HG03108 (cell line): ENCODE data around the gene EFCAB3.
"Not testable (repeated sequence)": the region's sequence is repeated elsewhere in the genome, so short reads cannot be mapped to it uniquely, and the experiment has no call there.

Experiments used
- ATAC-seq: cut with Tn5 transposase; IDR thresholded peaks from one replicate; pipeline ENCODE4 v1.9.1; 2021; ENCODE audit warnings: moderate library complexity; ENCODE audit not compliant: unreplicated experiment

Gene EFCAB3

GRCh38 chr17:62380253-62380652 is at the start of gene EFCAB3:
EFCAB3 (plus strand) TSS chr17:62380553; CDS start chr17:62382980, 2,427 bp downstream.
- ATAC-seq: no peak

GRCh38 chr17:62336527-62336926 is 43.8 kb upstream of the EFCAB3 start:
- ATAC-seq: no peak

- no peak for ATAC-seq
These were observed 36.5 kb upstream of the EFCAB3 start for GRCh38 chr17:62343764-62344270.

DNA sequence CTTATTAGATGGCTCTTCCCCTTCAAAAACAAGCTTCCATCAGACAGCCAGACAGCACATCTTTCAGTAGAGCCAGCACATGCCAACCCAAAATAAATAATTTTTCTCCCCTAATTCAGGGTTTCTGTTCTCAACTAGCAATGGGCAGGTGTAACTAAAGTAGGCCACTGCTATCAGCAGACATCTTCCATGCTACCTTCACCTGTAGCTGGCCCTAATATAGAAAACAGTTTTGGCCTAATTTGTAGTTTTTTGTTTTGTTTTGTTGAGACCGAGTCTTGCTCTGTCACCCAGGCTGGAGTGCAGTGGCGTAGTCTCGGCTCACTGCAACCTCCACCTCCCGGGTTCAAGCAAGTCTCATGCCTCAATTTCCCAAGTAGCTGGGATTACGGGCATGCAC is 29.2 kb upstream of the EFCAB3 start:
- ATAC-seq: no peak

DNA sequence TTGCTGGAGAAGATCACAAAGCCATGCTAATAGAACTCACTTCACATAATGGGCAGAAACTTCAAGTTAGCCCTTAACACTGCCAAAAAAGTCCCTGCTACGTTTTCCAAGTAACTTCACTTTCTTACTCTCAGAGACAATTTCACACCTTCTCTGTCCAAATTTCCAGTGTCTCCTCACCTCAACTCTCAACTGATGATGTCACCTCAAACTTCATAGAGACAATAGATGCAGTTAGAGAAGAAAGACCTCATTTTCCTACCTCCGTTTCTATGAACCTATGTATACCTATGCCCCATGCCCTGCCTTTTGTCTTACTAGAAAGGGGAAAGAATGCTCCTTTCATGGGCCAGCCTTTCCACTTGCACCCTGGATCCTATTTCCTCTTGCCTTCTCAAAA is 14.2 kb upstream of the EFCAB3 start:
- ATAC-seq: no peak

DNA sequence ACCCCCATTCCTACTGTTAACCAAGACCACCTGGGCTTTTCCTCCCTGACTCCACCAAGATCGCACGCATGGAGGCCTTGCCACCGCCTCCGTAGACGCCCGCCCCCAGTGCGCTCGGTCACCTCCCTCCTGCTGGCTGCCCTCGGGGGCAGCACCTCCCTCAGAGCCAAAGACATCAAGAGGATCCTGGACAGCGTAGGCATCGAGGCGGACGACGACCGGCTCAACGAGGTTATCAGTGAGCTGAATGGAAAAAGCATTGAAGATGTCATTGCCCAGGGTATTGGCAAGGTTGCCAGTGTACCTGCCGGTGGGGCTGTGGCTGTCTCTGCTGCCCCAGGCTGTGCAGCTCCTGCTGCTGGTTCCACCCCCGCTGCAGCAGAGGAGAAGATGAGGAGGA is 1.2 kb downstream of the EFCAB3 start:
- ATAC-seq: no peak

GRCh38 chr17:62388856-62389255 is 8.5 kb downstream of the EFCAB3 start:
- ATAC-seq: no peak

DNA sequence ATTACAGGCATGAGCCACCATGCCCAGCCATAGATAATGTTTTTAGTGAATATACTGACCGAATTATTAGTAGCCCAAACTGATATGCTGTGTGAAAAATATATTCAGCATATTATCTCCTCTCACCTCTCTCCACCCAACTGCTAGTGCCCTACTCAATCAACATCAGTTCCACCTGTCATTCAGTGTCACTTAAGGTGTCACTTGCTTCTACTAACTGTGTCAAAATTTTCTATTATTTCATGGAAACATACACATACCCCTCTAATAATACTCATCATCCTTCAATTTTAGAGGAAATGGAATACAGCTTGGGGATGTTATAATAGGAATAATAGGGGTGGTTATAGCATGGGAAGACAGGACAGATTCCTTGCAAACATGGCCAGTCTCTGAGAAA is 12.6 kb downstream of the EFCAB3 start:
- no peak for ATAC-seq

GRCh38 chr17:62398891-62399290 is 18.5 kb downstream of the EFCAB3 start:
- ATAC-seq: no peak

GRCh38 chr17:62405451-62405850 is 25.1 kb downstream of the EFCAB3 start:
- no peak for ATAC-seq

GRCh38 chr17:62413090-62413489 is 32.7 kb downstream of the EFCAB3 start:
- ATAC-seq: not testable (repeated sequence)

- ATAC-seq: peak; percentile 94
These were observed 43.5 kb downstream of the EFCAB3 start, which contains the start of gene METTL2A for GRCh38 chr17:62423647-62424461. METTL2A (plus strand) TSS chr17:62423897; CDS start chr17:62423903, 6 bp downstream.

DNA sequence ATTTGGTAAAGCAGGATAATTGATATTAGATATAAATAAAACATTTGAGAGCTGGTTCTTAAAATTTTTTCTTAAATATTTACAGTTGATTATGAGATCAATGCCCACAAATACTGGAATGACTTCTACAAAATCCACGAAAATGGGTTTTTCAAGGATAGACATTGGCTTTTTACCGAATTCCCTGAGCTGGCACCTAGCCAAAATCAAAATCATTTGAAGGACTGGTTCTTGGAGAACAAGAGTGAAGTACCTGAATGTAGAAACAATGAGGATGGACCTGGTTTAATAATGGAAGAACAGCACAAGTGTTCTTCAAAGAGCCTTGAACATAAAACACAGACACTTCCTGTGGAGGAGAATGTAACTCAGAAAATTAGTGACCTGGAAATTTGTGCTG is 45.9 kb downstream of the EFCAB3 start:
- ATAC-seq: not testable (repeated sequence)

GRCh38 chr17:62435251-62435650 is 54.9 kb downstream of the EFCAB3 start:
- ATAC-seq: not testable (repeated sequence)

- ATAC-seq: not testable (repeated sequence)
These were observed 60.8 kb downstream of the EFCAB3 start for GRCh38 chr17:62441181-62441580.

DNA sequence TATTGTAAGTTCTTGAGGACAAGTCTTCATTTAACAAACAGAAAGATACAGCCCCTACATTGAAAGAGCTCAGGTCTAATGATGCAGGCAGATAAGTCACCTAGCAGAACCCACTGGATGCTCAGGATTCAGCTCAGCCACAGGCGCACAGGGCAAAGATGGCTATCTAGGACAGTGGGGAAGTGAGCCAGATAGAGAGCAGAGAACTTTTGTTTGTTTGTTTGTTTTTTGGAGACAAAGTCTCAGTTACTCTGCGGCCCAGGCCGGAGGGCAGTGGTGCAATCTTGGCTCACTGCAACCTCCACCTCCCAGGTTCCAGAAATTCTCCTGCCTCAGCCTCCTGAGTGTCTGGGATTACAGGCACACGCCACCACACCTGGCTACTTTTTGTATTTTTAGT is 63.7 kb downstream of the EFCAB3 start:
- ATAC-seq: no peak

DNA sequence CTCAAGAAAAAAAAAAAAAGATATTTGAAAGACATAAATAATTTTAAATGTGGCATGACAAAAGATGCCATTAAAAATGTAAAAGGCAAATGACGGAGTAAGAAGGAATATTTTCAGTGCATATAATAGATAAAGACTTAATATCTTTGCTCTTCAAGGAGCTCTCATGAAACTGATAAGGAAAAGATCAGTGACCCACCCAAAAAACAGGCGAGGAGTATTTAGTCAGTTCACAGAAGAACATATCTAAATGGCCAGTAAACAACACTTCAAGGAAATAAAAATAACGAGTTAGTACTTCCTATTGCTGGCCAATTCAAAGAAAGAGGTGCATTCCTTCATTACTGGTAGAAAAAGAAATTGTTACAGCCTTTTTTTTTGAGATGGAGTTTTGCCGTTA is 65.4 kb downstream of the EFCAB3 start:
- not testable (repeated sequence) for ATAC-seq

DNA sequence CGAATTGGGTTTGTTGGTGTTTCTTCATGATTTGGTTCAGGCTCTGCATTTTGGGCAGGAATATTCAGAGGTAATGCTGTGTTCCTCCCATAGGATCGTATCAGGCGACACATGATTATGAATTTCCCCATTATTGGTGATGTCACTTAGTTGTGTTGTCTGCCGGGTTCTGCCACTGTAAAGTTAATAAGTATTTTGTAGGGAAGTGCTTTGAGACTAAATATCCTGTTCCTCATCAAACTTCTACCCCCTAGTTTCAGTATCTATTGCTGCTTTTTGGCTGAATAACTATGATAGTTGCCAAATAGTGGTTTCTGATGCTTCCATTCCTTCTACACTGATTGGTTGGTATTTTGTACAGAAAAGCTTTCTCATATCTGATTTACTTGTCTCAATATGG is 71.8 kb downstream of the EFCAB3 start:
- ATAC-seq: not testable (repeated sequence)

- ATAC-seq: not testable (repeated sequence)
These were observed 72.7 kb downstream of the EFCAB3 start for GRCh38 chr17:62453041-62453440.

DNA sequence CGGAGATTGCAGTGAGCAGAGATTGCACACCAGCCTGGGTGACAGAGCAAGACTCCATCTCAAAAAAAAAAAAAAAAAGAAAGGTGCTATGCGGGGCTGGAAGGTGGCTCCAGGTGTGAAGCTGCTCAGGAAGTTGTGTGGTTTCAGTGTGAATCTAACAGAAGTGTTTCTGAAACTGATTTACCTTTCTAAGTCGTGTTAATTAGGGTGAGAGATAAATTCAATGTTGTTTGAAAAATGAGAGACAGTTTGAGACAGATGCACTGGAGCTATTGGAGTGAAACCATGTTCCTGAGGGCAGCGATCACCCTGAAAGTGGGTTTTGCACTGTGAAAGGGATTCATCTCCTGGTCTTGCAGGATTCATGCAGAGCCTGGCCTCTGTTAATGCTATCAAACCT is 73.3 kb downstream of the EFCAB3 start:
- ATAC-seq: peak; percentile 31

DNA sequence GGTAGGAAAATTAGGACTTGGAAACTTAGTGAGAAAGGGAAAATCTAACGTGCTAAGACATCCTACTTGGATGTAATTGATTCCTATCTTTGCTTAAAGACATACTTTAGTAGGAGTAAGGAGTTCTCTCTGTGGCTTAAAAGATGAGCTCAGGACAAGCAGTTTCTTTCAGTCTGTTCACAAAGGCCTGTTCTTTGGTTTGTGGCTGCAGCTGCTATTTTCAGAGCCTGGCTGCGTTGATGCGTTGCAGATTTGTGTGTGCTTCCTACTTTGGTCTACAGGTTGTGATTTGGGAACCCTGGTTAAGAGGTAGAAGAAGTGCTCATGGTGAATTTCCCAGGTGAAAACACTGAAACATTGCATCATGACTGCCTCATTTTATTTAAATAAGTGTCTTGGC is 73.8 kb downstream of the EFCAB3 start:
- peak; percentile 66 for ATAC-seq

DNA sequence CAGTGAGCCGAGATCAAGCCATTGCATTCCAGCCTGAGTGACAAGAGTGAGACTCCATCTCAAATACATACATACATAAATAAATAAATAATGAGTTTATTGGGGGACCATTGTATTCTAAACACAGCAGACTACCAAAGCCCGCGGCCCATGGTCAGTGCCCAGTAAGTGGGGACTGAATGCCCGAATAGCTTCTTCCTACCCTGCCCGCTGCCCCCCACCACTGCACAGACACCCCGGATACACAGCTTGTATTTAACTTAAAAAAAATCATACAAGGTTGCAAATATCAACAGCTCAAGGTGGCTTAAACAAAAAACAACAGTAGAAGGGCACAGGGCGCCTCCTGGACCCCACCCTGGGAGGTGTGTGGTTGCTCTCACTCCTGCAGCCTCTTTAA is 75.7 kb downstream of the EFCAB3 start:
- ATAC-seq: no peak
